ENCODE results near the gene DNHD1. TPM values are rescaled to one million over a fixed set of nuclear protein-coding genes. Genes with fewer than 3 reads are reported as not detected.

Gene DNHD1
- total and polyA plus RNA-seq, 2 experiments from 2014 or later = 3.6 to 9.6 TPM

- TF ChIP-seq ZNF331 (CRISPR knock-in tag; IDR thresholded peaks at IDR 0.05; ENCODE audit: low read depth) (no peak), STAT1 (IDR thresholded peaks at IDR 0.05; ENCODE audit: unreplicated experiment) (no peak), CTCF (conservative IDR thresholded peaks at IDR 0.05; ENCODE audit: low read depth in 2 of 2) (no peak), JUNB (IDR thresholded peaks at IDR 0.05; ENCODE audit: unreplicated experiment) (no peak), NANOG (IDR thresholded peaks at IDR 0.05; ENCODE audit: borderline replicate concordance) (no peak), EZH2phosphoT487 (IDR thresholded peaks at IDR 0.05; ENCODE audit: unreplicated experiment) (no peak), REST (IDR thresholded peaks at IDR 0.05; ENCODE audit: unreplicated experiment) (no peak)
Observed at GRCh38 chr11:6586434-6587359, 89.6 kb downstream of the DNHD1 start (continued).

- Mint-ChIP-seq H3K36me3 (ENCODE audit: low read depth) (peaks cover 16% of the 10 kb centered on the region), H3K27me3 (ENCODE audit: insufficient read depth, low read depth, poor library complexity) (peaks cover 2% of the 10 kb centered on the region), H3K4me1 (no peaks in the 10 kb centered on the region)
- TF ChIP-seq NANOG (IDR thresholded peaks at IDR 0.05; ENCODE audit: borderline replicate concordance) = no peak
- no peak for TF ChIP-seq CREB1 (CRISPR knock-in tag; IDR thresholded peaks at IDR 0.05; ENCODE audit: low read depth)
- TF ChIP-seq ZNF331 (CRISPR knock-in tag; IDR thresholded peaks at IDR 0.05; ENCODE audit: low read depth) = no peak
- TF ChIP-seq EZH2phosphoT487 (IDR thresholded peaks at IDR 0.05; ENCODE audit: unreplicated experiment) = no peak
- TF ChIP-seq CTCF (conservative IDR thresholded peaks at IDR 0.05; ENCODE audit: low read depth in 2 of 2) = no peak
- TF ChIP-seq POLR2AphosphoS5 (IDR thresholded peaks at IDR 0.05; ENCODE audit: low read depth) = no peak
Observed at GRCh38 chr11:6587360-6587953, 90.4 kb downstream of the DNHD1 start.

More at GRCh38 chr11:6587360-6587953, 90.4 kb downstream of the DNHD1 start:
- Histone ChIP-seq H4K20me1 (replicated peaks; ENCODE audit: insufficient read depth) (no peaks in the 10 kb centered on the region), H3K4me1 (ENCODE audit: insufficient read depth) (no peaks in the 10 kb centered on the region), H3K36me3 (ENCODE audit: insufficient read depth) (0 out of 2 replicates have a peak, but pooled peaks cover 6% of the 10 kb centered on the region), H2AFZ (no peak overlapping the region), H3K9me2 (ENCODE audit: insufficient read depth) (no peaks in the 10 kb centered on the region), H3K4me2 (no peak overlapping the region), H3K4me3 (no peak overlapping the region), H3K79me2 (replicated peaks; ENCODE audit: insufficient read depth) (no peaks in the 10 kb centered on the region), H3K27ac (ENCODE audit: low read depth) (no peak overlapping the region), H3K27me3 (ENCODE audit: insufficient read depth) (no peaks in the 10 kb centered on the region), H3F3A (replicated peaks; ENCODE audit: low read depth) (no peaks in the 10 kb centered on the region)
- peaks cover 18% of the 10 kb centered on the region; the same call in 2 of the 3 replicates for H3K9me3 Mint-ChIP-seq
- DNase-seq (ENCODE audit: low spot score) (no peak), ATAC-seq (no peak)
- H3K4me3 Mint-ChIP-seq = no peak overlapping the region
- H3K27ac Mint-ChIP-seq = no peak overlapping the region
